Ectodermal cell (in vitro differentiated cells): Measurements from ENCODE around the gene TIGIT. TPM values are rescaled to one million over a fixed set of nuclear protein-coding genes. Genes with fewer than 3 reads are reported as not detected.
"Not testable (repeated sequence)": the region's sequence is repeated elsewhere in the genome, so short reads cannot be mapped to it uniquely, and the experiment has no call there.

ENCODE experiments used
- H3K27ac ChIP-seq: 2 replicates; pipeline ENCODE4 v1.7.0; 2013; ENCODE audit warnings: mild to moderate bottlenecking, low read depth, low read length; ENCODE audit not compliant: insufficient read depth, poor library complexity, severe bottlenecking
- H3K27me3 ChIP-seq: 2 replicates; pipeline ENCODE4 v1.7.0; 2013; ENCODE audit warnings: mild to moderate bottlenecking, low read length; ENCODE audit not compliant: insufficient read depth, control insufficient read depth, poor library complexity, severe bottlenecking
- H3K36me3 ChIP-seq: one replicate; pipeline ENCODE4 v1.7.0; 2013; ENCODE audit warnings: low read length; ENCODE audit not compliant: control insufficient read depth, insufficient read depth
- H3K4me1 ChIP-seq: one replicate; pipeline ENCODE4 v1.7.0; 2013; ENCODE audit warnings: low read length; ENCODE audit not compliant: control insufficient read depth, insufficient read depth
- H3K4me3 ChIP-seq: 2 replicates; pipeline ENCODE4 v1.7.0; 2013; ENCODE audit warnings: low read depth, low read length, control low read depth; ENCODE audit not compliant: insufficient read depth
- H3K9me3 ChIP-seq: 2 replicates; pipeline ENCODE4 v1.7.0; 2013; ENCODE audit warnings: mild to moderate bottlenecking, low read length, moderate library complexity; ENCODE audit not compliant: control insufficient read depth
- WGBS, 2 experiments: methylation state at CpG; one replicate each; pipeline ENCODE4 v1.1.7; 2013; ENCODE audit warnings: missing lambda C conversion rate in 2 of 2; 5-methylcytosine and 5-hydroxymethylcytosine counted together
- polyA plus RNA-seq, 4 experiments: library from polyadenylated mRNA; stranded (reverse); fragments of 50-300 nt; gene quantifications; one replicate each; pipeline ENCODE4 v1.2.3, GENCODE V29; 2013

The TIGIT gene
- not detected for polyA plus RNA-seq (2013, experiment 1 of 4)
- polyA plus RNA-seq (2013, experiment 2 of 4): not detected
- not detected for polyA plus RNA-seq (2013, experiment 3 of 4)
- polyA plus RNA-seq (2013, experiment 4 of 4): not detected

GRCh38 chr3:114293838-114294535 lies at the start of gene TIGIT:
Gene TIGIT, plus strand, starts transcription at chr3:114294028. Its CDS starts 34 bp downstream, at chr3:114294062.
- H3K27me3 ChIP-seq: no peaks in the 10 kb centered on the region

GRCh38 chr3:114252954-114253353 lies 40.9 kb upstream of the TIGIT start:
- 100% methylated on average over 1 of the region's 1 CpG; no CpG with 5 or more reads in 1 of the 2 experiments for WGBS, 2 experiments
- no peaks in the 10 kb centered on the region for H3K27me3 ChIP-seq
- no peaks in the 10 kb centered on the region for H3K4me1 ChIP-seq
- H3K9me3 ChIP-seq: no peaks in the 10 kb centered on the region
- H3K27ac ChIP-seq: no peak overlapping the region
- H3K4me3 ChIP-seq: no peak overlapping the region
- no peaks in the 10 kb centered on the region for H3K36me3 ChIP-seq

More at GRCh38 chr3:114293838-114294535, at the start of gene TIGIT:
- Histone ChIP-seq H3K9me3 (no peaks in the 10 kb centered on the region), H3K4me3 (no peak within 1 kb of the TSS), H3K36me3 (no peaks in the 10 kb centered on the region), H3K4me1 (no peaks in the 10 kb centered on the region), H3K27ac (no peak within 1 kb of the TSS)
- WGBS, 2 experiments: 95% methylated on average over 7 of the region's 7 CpGs

- no peaks in the 10 kb centered on the region for H3K9me3 ChIP-seq
- H3K4me1 ChIP-seq: no peaks in the 10 kb centered on the region
- WGBS, 2 experiments: 94 to 96% methylated on average over 1 of the region's 1 CpG
- H3K27me3 ChIP-seq: no peaks in the 10 kb centered on the region
- H3K4me3 ChIP-seq: no peak overlapping the region
- no peaks in the 10 kb centered on the region for H3K36me3 ChIP-seq
- H3K27ac ChIP-seq: no peak overlapping the region
Observed at GRCh38 chr3:114253505-114253904, 40.3 kb upstream of the TIGIT start.

GRCh38 chr3:114259566-114259965 lies 34.3 kb upstream of the TIGIT start:
- Histone ChIP-seq H3K9me3 (peaks cover 2% of the 10 kb centered on the region), H3K36me3 (no peaks in the 10 kb centered on the region), H3K4me1 (no peaks in the 10 kb centered on the region), H3K4me3 (no peak overlapping the region), H3K27me3 (no peaks in the 10 kb centered on the region), H3K27ac (no peak overlapping the region)
- WGBS, 2 experiments: no CpG with 5 or more reads among the region's 1 CpG

GRCh38 chr3:114260152-114260551 lies 33.7 kb upstream of the TIGIT start:
- no peak overlapping the region for H3K27ac ChIP-seq
- no peaks in the 10 kb centered on the region for H3K36me3 ChIP-seq
- no peaks in the 10 kb centered on the region for H3K27me3 ChIP-seq
- H3K4me1 ChIP-seq: no peaks in the 10 kb centered on the region
- H3K4me3 ChIP-seq: no peak overlapping the region
- peaks cover 2% of the 10 kb centered on the region for H3K9me3 ChIP-seq

- Histone ChIP-seq H3K27ac (no peak overlapping the region), H3K36me3 (no peaks in the 10 kb centered on the region), H3K4me1 (no peaks in the 10 kb centered on the region), H3K27me3 (no peaks in the 10 kb centered on the region), H3K9me3 (no peaks in the 10 kb centered on the region), H3K4me3 (no peak overlapping the region)
- WGBS, 2 experiments: 80 to 96% methylated on average over 2 of the region's 2 CpGs
Observed at GRCh38 chr3:114270019-114270418, 23.8 kb upstream of the TIGIT start.

- whole genome bisulfite sequencing, 2 experiments: 86 to 96% methylated on average over 1 of the region's 1 CpG
Observed at GRCh38 chr3:114272271-114272670, 21.6 kb upstream of the TIGIT start.

GRCh38 chr3:114274929-114275328 lies 18.9 kb upstream of the TIGIT start:
- Histone ChIP-seq H3K27me3 (no peaks in the 10 kb centered on the region), H3K4me3 (no peak overlapping the region), H3K36me3 (no peaks in the 10 kb centered on the region), H3K9me3 (no peaks in the 10 kb centered on the region), H3K4me1 (no peaks in the 10 kb centered on the region), H3K27ac (no peak overlapping the region)
- 95 to 97% methylated on average over 1 of the region's 1 CpG for whole genome bisulfite sequencing, 2 experiments

More at GRCh38 chr3:114272271-114272670, 21.6 kb upstream of the TIGIT start:
- Histone ChIP-seq H3K36me3 (no peaks in the 10 kb centered on the region), H3K27ac (no peak overlapping the region), H3K9me3 (no peaks in the 10 kb centered on the region), H3K27me3 (no peaks in the 10 kb centered on the region), H3K4me1 (no peaks in the 10 kb centered on the region), H3K4me3 (no peak overlapping the region)

- not testable (repeated sequence) for H3K27ac ChIP-seq, H3K27me3 ChIP-seq, H3K4me3 ChIP-seq, H3K4me1 ChIP-seq, H3K36me3 ChIP-seq, H3K9me3 ChIP-seq
- 89 to 97% methylated on average over 19 to 26 of the region's 26 CpGs for WGBS, 2 experiments
Observed at GRCh38 chr3:114276856-114277255, 17.0 kb upstream of the TIGIT start.

GRCh38 chr3:114284644-114285043 lies 9.2 kb upstream of the TIGIT start:
- no CpG with 5 or more reads among the region's 1 CpG for WGBS, 2 experiments
- H3K27me3 ChIP-seq: no peaks in the 10 kb centered on the region
- no peaks in the 10 kb centered on the region for H3K36me3 ChIP-seq
- H3K27ac ChIP-seq: no peak overlapping the region
- no peaks in the 10 kb centered on the region for H3K4me1 ChIP-seq
- no peaks in the 10 kb centered on the region for H3K9me3 ChIP-seq
- H3K4me3 ChIP-seq: no peak overlapping the region
